SK-N-SH treated with all-trans-retinoic acid at 6 μM for 48 hours (cell line): ENCODE data around the gene MOK.

Experiments used
- PATZ1 ChIP-seq: fragments of 250-450 bp; sonication (Bioruptor Pico); IDR thresholded peaks from 2 replicates; pipeline ENCODE4 v1.8.0; 2020; ENCODE audit warnings: mild to moderate bottlenecking, moderate library complexity, borderline replicate concordance
- PPARA ChIP-seq: fragments of 250-450 bp; sonication (Bioruptor Pico); IDR thresholded peaks from 2 replicates; pipeline ENCODE4 v1.5.0; 2020; ENCODE audit warnings: mild to moderate bottlenecking, borderline replicate concordance
- ZFP3 ChIP-seq: fragments of 250-450 bp; sonication (Bioruptor Pico); IDR thresholded peaks from 2 replicates; pipeline ENCODE4 v1.5.0; 2020; ENCODE audit warnings: mild to moderate bottlenecking, moderate library complexity

DNA sequence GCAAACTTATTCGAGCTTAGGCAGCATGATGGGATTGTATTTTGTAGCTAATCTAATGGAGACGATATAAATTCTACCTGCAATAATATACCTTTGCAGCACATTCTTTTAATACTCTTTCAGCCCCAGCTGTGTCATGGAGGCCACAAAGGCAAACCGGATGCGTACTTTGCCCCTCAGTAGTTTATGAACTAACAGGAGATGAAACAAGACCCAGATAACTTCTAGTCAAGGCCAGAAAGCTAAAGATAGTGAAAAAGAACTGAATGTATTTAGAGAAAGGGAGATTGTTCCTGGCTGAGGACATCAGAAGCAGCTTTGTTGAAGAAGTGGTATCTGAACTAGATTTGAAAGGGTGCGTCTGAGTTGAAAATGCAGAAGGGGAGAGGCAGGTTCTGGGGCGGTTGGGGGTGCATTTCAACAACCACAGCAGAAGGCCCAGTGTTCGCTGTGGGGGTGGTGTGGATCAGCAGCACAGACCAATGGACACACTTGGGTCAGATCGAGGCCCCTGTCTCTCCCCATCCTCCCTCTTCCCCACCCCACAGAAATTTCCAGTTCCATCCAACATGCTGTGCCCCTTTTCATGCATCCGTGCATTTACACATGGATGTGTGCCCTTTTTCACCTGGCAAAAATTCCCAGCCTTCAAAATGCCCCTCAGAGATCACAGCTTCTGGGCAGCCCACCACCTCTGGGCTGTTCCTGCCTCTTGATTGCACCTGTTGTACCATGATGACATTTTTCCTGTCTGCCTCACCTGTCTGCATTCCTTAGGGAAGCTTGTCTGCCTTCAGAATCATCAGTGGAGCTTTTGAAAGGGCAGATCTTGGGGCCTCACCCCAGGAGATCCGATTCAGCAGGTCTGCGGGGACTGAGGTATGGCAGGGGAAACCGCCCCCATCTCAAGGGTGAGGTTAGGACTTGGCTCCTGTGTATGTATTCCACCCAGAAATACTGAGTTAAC is 16.8 kb upstream of the MOK start:
- TF ChIP-seq PATZ1 (CRISPR knock-in tag): no peak
- TF ChIP-seq PPARA (CRISPR knock-in tag): no peak
- no peak for TF ChIP-seq ZFP3
